HepG2 (cell line): ENCODE results near the gene UQCR11. TPM values are rescaled to one million over a fixed set of nuclear protein-coding genes. Genes with fewer than 3 reads are reported as not detected.
A peak's percentile ranks its signal among the peaks of the same experiment; 100 is the strongest.

Source experiments
- ETV5 ChIP-seq: IDR thresholded peaks from 2 replicates; pipeline ENCODE4 v1.6.1; 2018; ENCODE audit warnings: missing biosample characterization, missing genetic modification reagents, inconsistent platforms, borderline replicate concordance
- GLI4 ChIP-seq: sonication (generic); formaldehyde crosslinking; IDR thresholded peaks from 2 replicates; pipeline ENCODE4 v1.5.1; 2020; ENCODE audit warnings: missing genetic modification reagents, mild to moderate bottlenecking, moderate library complexity, borderline replicate concordance
- HIVEP1 ChIP-seq: sonication (generic); formaldehyde crosslinking; IDR thresholded peaks from 2 replicates; pipeline ENCODE4 v1.4.0; 2020; ENCODE audit warnings: mild to moderate bottlenecking, missing genetic modification reagents
- MEIS1 ChIP-seq: sonication (generic); formaldehyde crosslinking; IDR thresholded peaks from 2 replicates; pipeline ENCODE4 v1.9.0; 2021; ENCODE audit warnings: mild to moderate bottlenecking, missing genetic modification reagents, moderate library complexity, borderline replicate concordance
- NAIF1 ChIP-seq: sonication (generic); formaldehyde crosslinking; IDR thresholded peaks from 2 replicates; pipeline ENCODE4 v1.5.0; 2020; ENCODE audit warnings: mild to moderate bottlenecking, missing genetic modification reagents, borderline replicate concordance
- NCOA1 ChIP-seq: sonication (generic); formaldehyde crosslinking; IDR thresholded peaks from 2 replicates; pipeline ENCODE4 v1.9.0; 2021; ENCODE audit warnings: missing genetic modification reagents
- SKI ChIP-seq: fragments of 450-650 bp; IDR thresholded peaks from one replicate; pipeline ENCODE4 v1.6.1; 2018; ENCODE audit warnings: mild to moderate bottlenecking; ENCODE audit not compliant: partially characterized antibody
- TARDBP ChIP-seq: sonication (generic); formaldehyde crosslinking; IDR thresholded peaks from 2 replicates; pipeline ENCODE4 v1.8.0; 2022; ENCODE audit warnings: mild to moderate bottlenecking, missing genetic modification reagents
- TMF1 ChIP-seq: sonication (generic); formaldehyde crosslinking; IDR thresholded peaks from 2 replicates; pipeline ENCODE4 v1.8.1; 2022; ENCODE audit warnings: low read depth, missing genetic modification reagents
- ZNF256 ChIP-seq: sonication (generic); formaldehyde crosslinking; conservative IDR thresholded peaks from 2 replicates; pipeline ENCODE4 v1.4.0; 2020; ENCODE audit warnings: missing genetic modification reagents
- ZNF773 ChIP-seq: sonication (generic); formaldehyde crosslinking; IDR thresholded peaks from 2 replicates; pipeline ENCODE4 v1.4.0; 2020; ENCODE audit warnings: missing genetic modification reagents, borderline replicate concordance
- polyA plus RNA-seq, 8 experiments: library from polyadenylated mRNA; depleted of rRNA in 3 of 8; stranded (reverse) in 7 of 8; unstranded in 1 of 8; fragments of >200 nt; fragmentation: Illumina TruSeq in 4 of 8; extraction: Trizol in 4 of 8; gene quantifications; 2 replicates each; pipeline versions ENCODE4 v1.2.1 to v1.2.3, GENCODE V29; 2011 to 2016; ENCODE audit warnings: low read depth in 4 of 8, missing spikeins in 1 of 8, mixed read lengths in 1 of 8; ENCODE audit not compliant: insufficient read depth in 1 of 8
- total RNA-seq, 5 experiments: library from RNA; depleted of rRNA; stranded (reverse); fragments of >200 nt; fragmentation: Illumina TruSeq; extraction: Trizol; gene quantifications; 2 replicates each; pipeline ENCODE4 v1.2.3, GENCODE V29; 2016; ENCODE audit warnings: low read depth in 1 of 5
- TF ChIP-seq, protein P1 (sequence below): sonication (generic); formaldehyde crosslinking; IDR thresholded peaks from 2 replicates; pipeline ENCODE4 v1.5.0; 2020; ENCODE audit warnings: missing genetic modification reagents
- TF ChIP-seq, protein P2 (sequence below): sonication (generic); formaldehyde crosslinking; IDR thresholded peaks from 2 replicates; pipeline ENCODE4 v1.9.0; 2022; ENCODE audit warnings: low read depth, missing genetic modification reagents
- TF ChIP-seq, protein P3 (sequence below): sonication (generic); formaldehyde crosslinking; IDR thresholded peaks from 2 replicates; pipeline ENCODE4 v1.4.0; 2020; ENCODE audit warnings: missing genetic modification reagents
- TF ChIP-seq, protein P4 (sequence below): sonication (generic); formaldehyde crosslinking; IDR thresholded peaks from 2 replicates; pipeline ENCODE4 v1.5.0; 2020; ENCODE audit warnings: mild to moderate bottlenecking, missing genetic modification reagents

The UQCR11 gene
- total and polyA plus RNA-seq, 2 of the 13 experiments (the other 11 are each of a cell fraction or from before 2014, with no cell fraction given) = 125 to 214 TPM

DNA sequence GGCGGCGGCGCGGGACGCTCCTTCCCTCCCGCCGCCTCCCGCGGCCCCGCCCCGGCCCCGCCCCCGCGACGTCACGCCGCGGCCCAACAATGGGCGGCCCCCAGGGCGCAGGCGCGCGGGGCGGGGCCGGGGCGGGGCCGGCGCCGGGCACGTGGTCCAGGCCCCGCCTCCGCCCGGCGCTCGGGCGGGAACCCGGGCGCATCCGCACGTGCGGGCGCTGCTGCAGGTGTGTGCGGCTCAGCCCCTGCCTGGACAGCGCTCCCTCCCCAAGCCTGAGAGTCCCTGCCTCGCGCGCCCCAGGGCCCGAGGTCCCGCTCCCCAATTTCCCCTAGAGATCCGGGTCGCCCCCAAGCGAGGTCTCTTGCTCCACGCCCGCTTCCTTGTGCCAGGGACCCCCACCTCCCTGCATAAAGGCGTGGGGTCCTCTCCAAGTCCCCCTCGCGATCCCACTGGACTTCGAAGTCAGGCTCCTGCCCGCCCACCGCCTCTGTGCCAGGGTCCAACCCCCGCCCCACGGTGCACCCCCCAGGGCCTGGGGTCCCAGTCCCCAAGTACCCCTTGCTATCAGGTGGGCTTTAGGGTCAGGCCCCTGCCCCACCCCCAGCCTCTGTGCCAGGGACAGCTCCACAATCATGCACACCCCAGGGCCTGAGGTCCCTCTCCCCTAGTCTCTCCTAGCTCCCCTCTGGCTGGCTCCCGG lies 36.8 kb downstream of the UQCR11 start, which contains the start of gene MEX3D (continued):
- TF ChIP-seq, protein P1, sequence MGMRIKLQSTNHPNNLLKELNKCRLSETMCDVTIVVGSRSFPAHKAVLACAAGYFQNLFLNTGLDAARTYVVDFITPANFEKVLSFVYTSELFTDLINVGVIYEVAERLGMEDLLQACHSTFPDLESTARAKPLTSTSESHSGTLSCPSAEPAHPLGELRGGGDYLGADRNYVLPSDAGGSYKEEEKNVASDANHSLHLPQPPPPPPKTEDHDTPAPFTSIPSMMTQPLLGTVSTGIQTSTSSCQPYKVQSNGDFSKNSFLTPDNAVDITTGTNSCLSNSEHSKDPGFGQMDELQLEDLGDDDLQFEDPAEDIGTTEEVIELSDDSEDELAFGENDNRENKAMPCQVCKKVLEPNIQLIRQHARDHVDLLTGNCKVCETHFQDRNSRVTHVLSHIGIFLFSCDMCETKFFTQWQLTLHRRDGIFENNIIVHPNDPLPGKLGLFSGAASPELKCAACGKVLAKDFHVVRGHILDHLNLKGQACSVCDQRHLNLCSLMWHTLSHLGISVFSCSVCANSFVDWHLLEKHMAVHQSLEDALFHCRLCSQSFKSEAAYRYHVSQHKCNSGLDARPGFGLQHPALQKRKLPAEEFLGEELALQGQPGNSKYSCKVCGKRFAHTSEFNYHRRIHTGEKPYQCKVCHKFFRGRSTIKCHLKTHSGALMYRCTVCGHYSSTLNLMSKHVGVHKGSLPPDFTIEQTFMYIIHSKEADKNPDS (CRISPR knock-in tag) = no peak
- peak; percentile 45; the same call in 1 of the 2 replicates for TF ChIP-seq TMF1 (CRISPR knock-in tag)
- TF ChIP-seq TARDBP (CRISPR knock-in tag) = no peak
- TF ChIP-seq NAIF1 (CRISPR knock-in tag) = peak; percentile 59; the same call in 1 of the 2 replicates
- TF ChIP-seq, protein P2, sequence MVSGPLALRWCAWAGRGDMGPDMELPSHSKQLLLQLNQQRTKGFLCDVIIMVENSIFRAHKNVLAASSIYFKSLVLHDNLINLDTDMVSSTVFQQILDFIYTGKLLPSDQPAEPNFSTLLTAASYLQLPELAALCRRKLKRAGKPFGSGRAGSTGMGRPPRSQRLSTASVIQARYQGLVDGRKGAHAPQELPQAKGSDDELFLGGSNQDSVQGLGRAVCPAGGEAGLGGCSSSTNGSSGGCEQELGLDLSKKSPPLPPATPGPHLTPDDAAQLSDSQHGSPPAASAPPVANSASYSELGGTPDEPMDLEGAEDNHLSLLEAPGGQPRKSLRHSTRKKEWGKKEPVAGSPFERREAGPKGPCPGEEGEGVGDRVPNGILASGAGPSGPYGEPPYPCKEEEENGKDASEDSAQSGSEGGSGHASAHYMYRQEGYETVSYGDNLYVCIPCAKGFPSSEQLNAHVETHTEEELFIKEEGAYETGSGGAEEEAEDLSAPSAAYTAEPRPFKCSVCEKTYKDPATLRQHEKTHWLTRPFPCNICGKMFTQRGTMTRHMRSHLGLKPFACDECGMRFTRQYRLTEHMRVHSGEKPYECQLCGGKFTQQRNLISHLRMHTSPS (CRISPR knock-in tag) = no peak
- TF ChIP-seq NCOA1 = no peak
- no peak for TF ChIP-seq GLI4
- TF ChIP-seq ZNF256 (CRISPR knock-in tag) = peak; percentile 76; the same call in 1 of the 2 replicates
- TF ChIP-seq MEIS1 (CRISPR knock-in tag) = 0 out of 2 replicates have a peak, but pooled peaks have one; percentile 44
- TF ChIP-seq, protein P3, sequence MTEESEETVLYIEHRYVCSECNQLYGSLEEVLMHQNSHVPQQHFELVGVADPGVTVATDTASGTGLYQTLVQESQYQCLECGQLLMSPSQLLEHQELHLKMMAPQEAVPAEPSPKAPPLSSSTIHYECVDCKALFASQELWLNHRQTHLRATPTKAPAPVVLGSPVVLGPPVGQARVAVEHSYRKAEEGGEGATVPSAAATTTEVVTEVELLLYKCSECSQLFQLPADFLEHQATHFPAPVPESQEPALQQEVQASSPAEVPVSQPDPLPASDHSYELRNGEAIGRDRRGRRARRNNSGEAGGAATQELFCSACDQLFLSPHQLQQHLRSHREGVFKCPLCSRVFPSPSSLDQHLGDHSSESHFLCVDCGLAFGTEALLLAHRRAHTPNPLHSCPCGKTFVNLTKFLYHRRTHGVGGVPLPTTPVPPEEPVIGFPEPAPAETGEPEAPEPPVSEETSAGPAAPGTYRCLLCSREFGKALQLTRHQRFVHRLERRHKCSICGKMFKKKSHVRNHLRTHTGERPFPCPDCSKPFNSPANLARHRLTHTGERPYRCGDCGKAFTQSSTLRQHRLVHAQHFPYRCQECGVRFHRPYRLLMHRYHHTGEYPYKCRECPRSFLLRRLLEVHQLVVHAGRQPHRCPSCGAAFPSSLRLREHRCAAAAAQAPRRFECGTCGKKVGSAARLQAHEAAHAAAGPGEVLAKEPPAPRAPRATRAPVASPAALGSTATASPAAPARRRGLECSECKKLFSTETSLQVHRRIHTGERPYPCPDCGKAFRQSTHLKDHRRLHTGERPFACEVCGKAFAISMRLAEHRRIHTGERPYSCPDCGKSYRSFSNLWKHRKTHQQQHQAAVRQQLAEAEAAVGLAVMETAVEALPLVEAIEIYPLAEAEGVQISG (CRISPR knock-in tag) = peak; percentile 80
- TF ChIP-seq, protein P4, sequence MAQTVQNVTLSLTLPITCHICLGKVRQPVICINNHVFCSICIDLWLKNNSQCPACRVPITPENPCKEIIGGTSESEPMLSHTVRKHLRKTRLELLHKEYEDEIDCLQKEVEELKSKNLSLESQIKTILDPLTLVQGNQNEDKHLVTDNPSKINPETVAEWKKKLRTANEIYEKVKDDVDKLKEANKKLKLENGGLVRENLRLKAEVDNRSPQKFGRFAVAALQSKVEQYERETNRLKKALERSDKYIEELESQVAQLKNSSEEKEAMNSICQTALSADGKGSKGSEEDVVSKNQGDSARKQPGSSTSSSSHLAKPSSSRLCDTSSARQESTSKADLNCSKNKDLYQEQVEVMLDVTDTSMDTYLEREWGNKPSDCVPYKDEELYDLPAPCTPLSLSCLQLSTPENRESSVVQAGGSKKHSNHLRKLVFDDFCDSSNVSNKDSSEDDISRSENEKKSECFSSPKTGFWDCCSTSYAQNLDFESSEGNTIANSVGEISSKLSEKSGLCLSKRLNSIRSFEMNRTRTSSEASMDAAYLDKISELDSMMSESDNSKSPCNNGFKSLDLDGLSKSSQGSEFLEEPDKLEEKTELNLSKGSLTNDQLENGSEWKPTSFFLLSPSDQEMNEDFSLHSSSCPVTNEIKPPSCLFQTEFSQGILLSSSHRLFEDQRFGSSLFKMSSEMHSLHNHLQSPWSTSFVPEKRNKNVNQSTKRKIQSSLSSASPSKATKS (CRISPR knock-in tag) = peak; percentile 66; the same call in 1 of the 2 replicates
- TF ChIP-seq HIVEP1 (CRISPR knock-in tag) = peak; percentile 32; the same call in 1 of the 2 replicates
- no peak for TF ChIP-seq SKI
- TF ChIP-seq ZNF773 (CRISPR knock-in tag) = peak; percentile 92; the same call in 1 of the 2 replicates
- TF ChIP-seq ETV5 (CRISPR knock-in tag) = 0 out of 2 replicates have a peak, but pooled peaks have one; percentile 16
